ENCODE measurements around the gene GGPS1. TPM values are rescaled to one million over a fixed set of nuclear protein-coding genes. Genes with fewer than 3 reads are reported as not detected.

The GGPS1 gene
- polyA plus RNA-seq, 1 donor from 2014 or later, result 71.9 TPM

DNA sequence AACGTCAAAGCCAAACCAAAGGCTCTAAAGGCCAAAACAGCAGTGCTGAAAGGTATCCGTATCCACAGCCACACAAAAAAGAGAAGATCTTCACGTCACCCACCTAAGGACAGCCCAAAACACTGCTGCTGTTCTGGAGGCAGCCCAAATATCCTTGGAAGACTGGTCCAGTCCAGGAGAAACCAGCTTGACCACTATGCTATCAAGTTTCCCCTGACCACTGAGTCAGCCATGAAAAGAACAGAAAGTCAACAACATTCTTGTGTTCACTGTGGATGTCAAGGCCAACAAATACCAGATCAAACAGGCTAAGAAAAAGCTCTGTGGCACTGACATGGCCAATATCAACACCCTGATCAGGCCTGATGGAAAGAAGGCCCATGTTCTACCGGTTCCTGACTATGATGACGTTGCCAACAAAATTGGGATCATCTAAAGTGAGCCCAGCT is 32.4 kb upstream of the GGPS1 start:
- Histone ChIP-seq H3F3A (ENCODE audit: insufficient read depth, low read length, poor library complexity, severe bottlenecking) (peaks cover 3% of the 10 kb centered on the region), H2AFZ (ENCODE audit: low read depth, low read length) (no peak overlapping the region), H4K20me1 (ENCODE audit: insufficient read depth) (peaks cover 7% of the 10 kb centered on the region), H3K4me2 (ENCODE audit: low read length) (no peak overlapping the region), H3K9me2 (ENCODE audit: insufficient read depth, low read length) (no peaks in the 10 kb centered on the region), H3K36me3 (ENCODE audit: insufficient read depth, low read length) (no peaks in the 10 kb centered on the region), H3K9ac (ENCODE audit: low read length) (no peak overlapping the region), H3K27me3 (ENCODE audit: insufficient read depth, low read depth, low read length) (no peaks in the 10 kb centered on the region), H3K79me2 (replicated peaks; ENCODE audit: insufficient read depth, low read length) (peaks cover 95% of the 10 kb centered on the region), H3K4me3 (ENCODE audit: low read length) (no peak overlapping the region), H3K9me3 (ENCODE audit: low read length) (peaks cover 3% of the 10 kb centered on the region), H3K27ac (ENCODE audit: low read length) (no peak overlapping the region)
- no peak for TF ChIP-seq POLR2AphosphoS5 (IDR thresholded peaks at IDR 0.05)
- no peak for TF ChIP-seq REST (IDR thresholded peaks at IDR 0.05; ENCODE audit: borderline replicate concordance)
- no peak for TF ChIP-seq RAD21 (conservative IDR thresholded peaks at IDR 0.05)
- TF ChIP-seq TAF1 (IDR thresholded peaks at IDR 0.05; ENCODE audit: low read depth), result no peak
- no peak for TF ChIP-seq CTCF (IDR thresholded peaks at IDR 0.05; ENCODE audit: poor library complexity, severe bottlenecking)
- TF ChIP-seq EZH2 (IDR thresholded peaks at IDR 0.05; ENCODE audit: borderline replicate concordance, insufficient read depth, low read length, poor library complexity, severe bottlenecking), result no peak
- no peak for TF ChIP-seq SMC3 (conservative IDR thresholded peaks at IDR 0.05; ENCODE audit: poor library complexity)
- TF ChIP-seq EP300 (conservative IDR thresholded peaks at IDR 0.05; ENCODE audit: poor library complexity, severe bottlenecking), result no peak
- TF ChIP-seq MXI1 (conservative IDR thresholded peaks at IDR 0.05; ENCODE audit: poor library complexity, severe bottlenecking), result no peak

- peaks cover 7% of the 10 kb centered on the region for H4K20me1 ChIP-seq (ENCODE audit: insufficient read depth)
These were observed 31.6 kb upstream of the GGPS1 start for GRCh38 chr1:235296729-235297128.

More at GRCh38 chr1:235296729-235297128, 31.6 kb upstream of the GGPS1 start:
- Histone ChIP-seq H3K9me3 (ENCODE audit: low read length) (peaks cover 3% of the 10 kb centered on the region), H3K27me3 (ENCODE audit: insufficient read depth, low read depth, low read length) (no peaks in the 10 kb centered on the region), H3K4me3 (ENCODE audit: low read length) (no peak overlapping the region), H3K79me2 (replicated peaks; ENCODE audit: insufficient read depth, low read length) (peaks cover 96% of the 10 kb centered on the region), H2AFZ (ENCODE audit: low read depth, low read length) (no peak overlapping the region), H3K9ac (ENCODE audit: low read length) (no peak overlapping the region), H3K4me2 (ENCODE audit: low read length) (no peak overlapping the region), H3F3A (ENCODE audit: insufficient read depth, low read length, poor library complexity, severe bottlenecking) (peaks cover 3% of the 10 kb centered on the region), H3K27ac (ENCODE audit: low read length) (no peak overlapping the region), H3K36me3 (ENCODE audit: insufficient read depth, low read length) (no peaks in the 10 kb centered on the region), H3K9me2 (ENCODE audit: insufficient read depth, low read length) (no peaks in the 10 kb centered on the region)
- TF ChIP-seq POLR2AphosphoS5 (IDR thresholded peaks at IDR 0.05) (no peak), EP300 (conservative IDR thresholded peaks at IDR 0.05; ENCODE audit: poor library complexity, severe bottlenecking) (no peak), REST (IDR thresholded peaks at IDR 0.05; ENCODE audit: borderline replicate concordance) (no peak), SMC3 (conservative IDR thresholded peaks at IDR 0.05; ENCODE audit: poor library complexity) (no peak), CTCF (IDR thresholded peaks at IDR 0.05; ENCODE audit: poor library complexity, severe bottlenecking) (no peak), RAD21 (conservative IDR thresholded peaks at IDR 0.05) (no peak), EZH2 (IDR thresholded peaks at IDR 0.05; ENCODE audit: borderline replicate concordance, insufficient read depth, low read length, poor library complexity, severe bottlenecking) (no peak), MXI1 (conservative IDR thresholded peaks at IDR 0.05; ENCODE audit: poor library complexity, severe bottlenecking) (no peak), TAF1 (IDR thresholded peaks at IDR 0.05; ENCODE audit: low read depth) (no peak)
